SK-N-SH (cell line): ENCODE measurements around the gene DAGLB. TPM values are rescaled to one million over a fixed set of nuclear protein-coding genes. Genes with fewer than 3 reads are reported as not detected.

Experiments
- CTCF ChIA-PET: fragments of 300-600, 350-600 bp; formaldehyde crosslinking; extraction: SDS; loops from one replicate; lab custom pipeline; 2021; lab: Yijun Ruan, JAX
- POLR2A ChIA-PET: fragments of 350-600 bp; sonication (Branson Sonifier 250); formaldehyde crosslinking; extraction: SDS; loops from one replicate; lab custom pipeline; 2020; ENCODE audit warnings: antibody characterized with exemption, inconsistent platforms; lab: Yijun Ruan, JAX
- DNase-seq: peaks from one replicate; pipeline ENCODE4 v3.0.0; 2012
- H2AFZ ChIP-seq: fragments of 200-600 bp; sonication (generic); 2 replicates; pipeline ENCODE4 v1.8.1; 2016; ENCODE audit warnings: antibody characterized with exemption, mild to moderate bottlenecking, low read depth
- H3F3A ChIP-seq: fragments of 200-600 bp; sonication (generic); replicated peaks from 2 replicates; pipeline ENCODE3; 2016; ENCODE audit warnings: antibody characterized with exemption, mild to moderate bottlenecking; ENCODE audit not compliant: insufficient read depth
- H3K27ac ChIP-seq, 2 experiments: fragments of 200-500 bp in 1 of 2; fragments of 200-600 bp in 1 of 2; sonication (Bioruptor generic) in 1 of 2; sonication (generic), shearing (Covaris generic) in 1 of 2; 2 replicates each; pipeline versions ENCODE4 v1.5.1 to v1.6.1; 2014 to 2016; ENCODE audit warnings: low read depth in 2 of 2, inconsistent platforms in 1 of 2, low read length in 1 of 2, mild to moderate bottlenecking in 1 of 2, mixed read lengths in 1 of 2
- H3K27me3 ChIP-seq: fragments of 200-600 bp; sonication (generic), shearing (Covaris generic); 2 replicates; pipeline ENCODE4 v1.6.1; 2016; ENCODE audit warnings: mixed run types; ENCODE audit not compliant: insufficient read depth
- H3K36me3 ChIP-seq, 2 experiments: fragments of 200-500 bp in 1 of 2; fragments of 200-600 bp in 1 of 2; sonication (Bioruptor generic) in 1 of 2; sonication (generic) in 1 of 2; replicated peaks in 1 of 2; 2 replicates each; pipeline versions ENCODE3 to v1.5.1; 2014 to 2016; ENCODE audit warnings: low read length in 1 of 2, mild to moderate bottlenecking in 1 of 2; ENCODE audit not compliant: insufficient read depth in 2 of 2, control insufficient read depth in 1 of 2
- H3K4me1 ChIP-seq, 2 experiments: fragments of 200-500 bp in 1 of 2; fragments of 200-600 bp in 1 of 2; sonication (Bioruptor generic) in 1 of 2; sonication (generic), shearing (Covaris generic) in 1 of 2; 2 replicates each; pipeline versions ENCODE4 v1.5.1 to v1.6.1; 2014 to 2016; ENCODE audit warnings: low read depth in 1 of 2, low read length in 1 of 2, mixed run types in 1 of 2; ENCODE audit not compliant: insufficient read depth in 2 of 2, control insufficient read depth in 1 of 2
- H3K4me2 ChIP-seq: fragments of 200-600 bp; sonication (generic), shearing (Covaris generic); 2 replicates; pipeline ENCODE4 v1.6.1; 2017; ENCODE audit warnings: mixed run types
- H3K4me3 ChIP-seq, 2 experiments: fragments of 200-500 bp in 1 of 2; fragments of 200-600 bp in 1 of 2; sonication (Bioruptor generic) in 1 of 2; sonication (generic), shearing (Covaris generic) in 1 of 2; 2 replicates each; pipeline versions ENCODE4 v1.5.1 to v1.8.1; 2014 to 2016; ENCODE audit warnings: low read depth in 2 of 2, inconsistent platforms in 1 of 2, low read length in 1 of 2, mild to moderate bottlenecking in 1 of 2, mixed read lengths in 1 of 2, moderate library complexity in 1 of 2
- H3K79me2 ChIP-seq: fragments of 200-600 bp; sonication (generic); 2 replicates; pipeline ENCODE4 v1.8.1; 2017; ENCODE audit warnings: mild to moderate bottlenecking; ENCODE audit not compliant: insufficient read depth
- H3K9ac ChIP-seq: fragments of 200-600 bp; sonication (generic); 2 replicates; pipeline ENCODE4 v1.6.1; 2017; ENCODE audit warnings: mixed run types
- H3K9me2 ChIP-seq: fragments of 200-600 bp; sonication (generic); 2 replicates; pipeline ENCODE4 v1.6.1; 2017; ENCODE audit warnings: mixed run types
- H3K9me3 ChIP-seq: fragments of 200-600 bp; sonication (generic); 2 replicates; pipeline ENCODE4 v1.6.1; 2017; ENCODE audit warnings: mixed run types, mild to moderate bottlenecking, moderate library complexity
- H4K20me1 ChIP-seq: fragments of 200-600 bp; sonication (generic); 2 replicates; pipeline ENCODE4 v1.6.1; 2017; ENCODE audit warnings: mild to moderate bottlenecking, mixed run types; ENCODE audit not compliant: insufficient read depth
- FOSL2 ChIP-seq: IDR thresholded peaks from 2 replicates; pipeline ENCODE4 v1.4.0; 2012; ENCODE audit warnings: low read depth, mild to moderate bottlenecking, moderate library complexity, borderline replicate concordance
- FOXM1 ChIP-seq: IDR thresholded peaks from 2 replicates; pipeline ENCODE4 v1.4.0; 2012; ENCODE audit warnings: low read depth, mild to moderate bottlenecking
- GATA2 ChIP-seq: sonication (generic); formaldehyde crosslinking; IDR thresholded peaks from 2 replicates; pipeline ENCODE4 v1.5.0; 2020; ENCODE audit warnings: mild to moderate bottlenecking, missing genetic modification reagents
- MXI1 ChIP-seq: IDR thresholded peaks from 2 replicates; pipeline ENCODE4 v1.6.1; 2012; ENCODE audit warnings: mild to moderate bottlenecking, low read depth, low read length, improper control_type of control experiment
- NFIC ChIP-seq: IDR thresholded peaks from 2 replicates; pipeline ENCODE4 v1.4.0; 2012; ENCODE audit warnings: borderline replicate concordance
- PBX3 ChIP-seq: IDR thresholded peaks from 2 replicates; pipeline ENCODE4; 2012
- POLR2AphosphoS5 ChIP-seq: IDR thresholded peaks from 2 replicates; pipeline ENCODE4 v1.6.1; 2012; ENCODE audit warnings: low read depth, low read length
- SIN3A ChIP-seq: IDR thresholded peaks from 2 replicates; pipeline ENCODE4 v1.6.1; 2012; ENCODE audit warnings: low read depth, mild to moderate bottlenecking, low read length, moderate library complexity, borderline replicate concordance
- SMC3 ChIP-seq: IDR thresholded peaks from 2 replicates; pipeline ENCODE4 v1.6.1; 2012; ENCODE audit warnings: low read depth, low read length, improper control_type of control experiment
- TAF1 ChIP-seq: IDR thresholded peaks from 2 replicates; pipeline ENCODE4 v1.6.1; 2012; ENCODE audit warnings: low read depth, mild to moderate bottlenecking, low read length, moderate library complexity, borderline replicate concordance
- TCF12 ChIP-seq: IDR thresholded peaks from 2 replicates; pipeline ENCODE4 v1.4.0; 2012
- USF2 ChIP-seq: fragments of 150-350 bp; IDR thresholded peaks from 2 replicates; pipeline ENCODE4 v1.6.1; 2017; ENCODE audit warnings: antibody characterized with exemption, low read length, low read depth, borderline replicate concordance
- WGBS: methylation state at CpG from one replicate; pipeline ENCODE4 v1.1.6; 2017; ENCODE audit warnings: low lambda C conversion rate; 5-methylcytosine and 5-hydroxymethylcytosine counted together
- polyA plus RNA-seq, 3 experiments: library from polyadenylated mRNA; depleted of rRNA; stranded (reverse); fragments of >200 nt; gene quantifications; 2 replicates each; pipeline ENCODE4 v1.2.3, GENCODE V29; 2012

Gene DAGLB
- polyA plus RNA-seq, 1 of the 3 experiments (the other 2 are of a cell fraction): 24.1 TPM

GRCh38 chr7:6393667-6394056, 54.1 kb downstream of the DAGLB start:
- H3K4me2 ChIP-seq: peak overlapping the region; percentile 28
- H3K27ac ChIP-seq: peak overlapping the region; percentile 1 to 31; a peak in 3 of 4 replicates
- WGBS: 88% methylated on average over 3 of the region's 3 CpGs
- H3K27me3 ChIP-seq: no peaks in the 10 kb centered on the region
- peaks cover 100% of the 10 kb centered on the region for H3K79me2 ChIP-seq
- H3K4me1 ChIP-seq: peaks cover 12 to 19% of the 10 kb centered on the region in 2 experiments; a peak in 3 of 4 replicates
- TF ChIP-seq FOXM1 (no peak), TAF1 (no peak), POLR2AphosphoS5 (no peak), USF2 (no peak), MXI1 (no peak), GATA2 (peak; percentile 52), SMC3 (no peak)
- H3K9me2 ChIP-seq: no peaks in the 10 kb centered on the region
- H3K4me3 ChIP-seq: no peak overlapping the region
- H4K20me1 ChIP-seq: peaks cover 99% of the 10 kb centered on the region
- no peak for DNase-seq
- peaks cover 10% of the 10 kb centered on the region for H3F3A ChIP-seq
- H3K9ac ChIP-seq: no peak overlapping the region
- CTCF ChIA-PET: no interaction called here
- peaks cover 48 to 53% of the 10 kb centered on the region in 2 experiments for H3K36me3 ChIP-seq
- POLR2A ChIA-PET: no interaction called here
- H3K9me3 ChIP-seq: no peaks in the 10 kb centered on the region
- H2AFZ ChIP-seq: no peak overlapping the region

- Histone ChIP-seq H3K9ac (no peak overlapping the region), H3F3A (peaks cover 10% of the 10 kb centered on the region), H3K27me3 (no peaks in the 10 kb centered on the region), H3K9me2 (no peaks in the 10 kb centered on the region), H2AFZ (no peak overlapping the region), H4K20me1 (peaks cover 99% of the 10 kb centered on the region), H3K4me2 (peak overlapping the region; percentile 28)
- TF ChIP-seq TCF12: peak; percentile 5; the same call in 1 of the 2 replicates
- peak; percentile 80 for TF ChIP-seq NFIC
- TF ChIP-seq SIN3A: no peak
- TF ChIP-seq PBX3: 0 out of 2 replicates have a peak, but pooled peaks have one; percentile 21
- peak; percentile 28 for TF ChIP-seq FOSL2
- TF ChIP-seq, all 33 proteins: peak for 4
- H3K9me3 ChIP-seq: no peaks in the 10 kb centered on the region
- ChIA-PET CTCF (interaction anchor here (1.6 to 1.7 kb wide), 2 partner anchors 11 to 14 kb away, joined by 6 to 8 read pairs; no protein-coding TSS in a partner anchor), POLR2A (no interaction called here)
- no peak overlapping the region for H3K4me3 ChIP-seq
- H3K4me1 ChIP-seq: peaks cover 12 to 19% of the 10 kb centered on the region in 2 experiments; a peak in 3 of 4 replicates
- WGBS: 73% methylated on average over 11 of the region's 11 CpGs
- H3K36me3 ChIP-seq: peaks cover 48 to 53% of the 10 kb centered on the region in 2 experiments
- peaks cover 100% of the 10 kb centered on the region for H3K79me2 ChIP-seq
- peak overlapping the region in 1 of 2 experiments; percentile 31; a peak in 3 of 4 replicates for H3K27ac ChIP-seq
- DNase-seq: no peak
These were observed 54.8 kb downstream of the DAGLB start for GRCh38 chr7:6392712-6393666.
